Astrocyte of the spinal cord (primary cell): ENCODE measurements around the gene IL10RA.
A peak's percentile ranks its signal among the peaks of the same experiment; 100 is the strongest.

Experiments used
- DNase-seq: peaks from one replicate; pipeline ENCODE4 v3.0.0; 2011; ENCODE audit warnings: low read depth, low spot score
- H3K4me3 ChIP-seq: 2 replicates; pipeline ENCODE4 v1.5.1; 2011; ENCODE audit warnings: low read depth, mild to moderate bottlenecking, low read length, moderate library complexity
- in situ Hi-C: cut with HindIII; loops from 2 replicates; pipeline ENCODE4 v1.10.0; 2017; ENCODE audit warnings: low sequenced_read_pairs
- TF ChIP-seq, protein P1 (sequence below): IDR thresholded peaks from 2 replicates; pipeline ENCODE4 v1.5.1; 2012; ENCODE audit warnings: low read depth, mild to moderate bottlenecking, low read length, inconsistent platforms

IL10RA gene

DNA sequence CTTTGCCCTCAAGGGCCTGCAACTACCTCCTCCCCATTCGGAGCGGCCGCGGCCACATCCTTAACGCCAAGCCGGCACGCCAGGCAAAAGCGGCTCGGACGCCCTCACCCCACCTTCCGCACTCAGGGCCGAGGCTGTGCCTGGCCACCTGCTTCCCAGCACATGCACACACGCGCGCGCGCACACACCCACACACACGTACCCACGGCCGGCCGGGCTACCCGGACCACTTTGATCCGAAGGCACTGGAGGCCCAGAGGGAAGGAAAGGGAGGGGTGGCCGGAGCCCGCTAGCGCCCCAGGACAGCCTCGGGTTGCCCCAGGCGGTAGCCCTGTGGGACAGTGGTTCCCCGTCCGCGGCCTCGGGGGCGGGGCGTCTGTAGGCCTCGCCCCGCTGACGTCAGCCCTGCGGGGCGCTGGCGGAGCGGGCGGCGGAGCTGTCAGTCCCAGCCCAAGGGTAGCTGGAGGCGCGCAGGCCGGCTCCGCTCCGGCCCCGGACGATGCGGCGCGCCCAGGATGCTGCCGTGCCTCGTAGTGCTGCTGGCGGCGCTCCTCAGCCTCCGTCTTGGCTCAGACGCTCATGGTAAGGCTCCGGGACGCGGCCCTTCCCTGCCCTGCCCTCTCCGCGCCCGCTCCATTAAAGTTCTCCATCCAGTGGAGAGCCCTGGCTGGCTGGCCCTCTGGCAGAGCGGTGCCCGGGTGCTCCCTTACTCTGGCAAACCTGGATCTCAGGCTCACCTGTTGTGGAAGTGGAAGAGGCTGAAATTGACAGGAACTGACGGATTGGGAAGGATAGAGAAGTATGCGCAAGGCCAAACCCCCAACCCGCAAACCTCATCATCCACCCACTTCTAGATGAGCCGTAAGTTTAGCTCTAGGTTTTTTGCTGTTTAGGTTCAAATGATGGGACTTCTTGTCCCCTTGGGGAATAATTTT lies at the start of gene IL10RA:
Gene IL10RA (plus strand): TSS at position 442 of the 935 bp plus-strand sequence. CDS start 74 bp downstream, at position 516.
- in situ Hi-C loops: no loop called here
- TF ChIP-seq, protein P1, sequence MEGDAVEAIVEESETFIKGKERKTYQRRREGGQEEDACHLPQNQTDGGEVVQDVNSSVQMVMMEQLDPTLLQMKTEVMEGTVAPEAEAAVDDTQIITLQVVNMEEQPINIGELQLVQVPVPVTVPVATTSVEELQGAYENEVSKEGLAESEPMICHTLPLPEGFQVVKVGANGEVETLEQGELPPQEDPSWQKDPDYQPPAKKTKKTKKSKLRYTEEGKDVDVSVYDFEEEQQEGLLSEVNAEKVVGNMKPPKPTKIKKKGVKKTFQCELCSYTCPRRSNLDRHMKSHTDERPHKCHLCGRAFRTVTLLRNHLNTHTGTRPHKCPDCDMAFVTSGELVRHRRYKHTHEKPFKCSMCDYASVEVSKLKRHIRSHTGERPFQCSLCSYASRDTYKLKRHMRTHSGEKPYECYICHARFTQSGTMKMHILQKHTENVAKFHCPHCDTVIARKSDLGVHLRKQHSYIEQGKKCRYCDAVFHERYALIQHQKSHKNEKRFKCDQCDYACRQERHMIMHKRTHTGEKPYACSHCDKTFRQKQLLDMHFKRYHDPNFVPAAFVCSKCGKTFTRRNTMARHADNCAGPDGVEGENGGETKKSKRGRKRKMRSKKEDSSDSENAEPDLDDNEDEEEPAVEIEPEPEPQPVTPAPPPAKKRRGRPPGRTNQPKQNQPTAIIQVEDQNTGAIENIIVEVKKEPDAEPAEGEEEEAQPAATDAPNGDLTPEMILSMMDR: no peak
- peak within 1 kb of the TSS; percentile 31 for H3K4me3 ChIP-seq
- peak; percentile 28 for DNase-seq

DNA sequence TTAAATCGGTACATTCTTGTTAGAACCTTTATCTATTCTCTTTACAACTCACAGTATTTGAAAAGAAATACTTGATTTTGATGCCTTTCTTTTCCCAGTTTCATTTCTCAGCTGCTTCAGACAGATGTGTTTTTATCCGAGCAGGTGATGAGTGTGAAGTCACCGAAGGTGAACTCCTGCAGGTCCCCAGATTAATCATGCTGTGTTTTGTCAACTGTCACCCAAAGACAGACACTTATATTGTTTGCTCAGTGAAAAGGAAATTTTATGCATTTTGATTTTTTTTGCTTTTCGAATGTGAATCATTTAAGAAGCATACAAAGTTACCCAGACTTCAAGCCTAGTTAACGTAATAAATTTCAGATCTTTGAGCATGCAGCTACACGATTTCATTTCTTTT lies 49.2 kb upstream of the IL10RA start:
- DNase-seq: no peak
- no peak overlapping the region for H3K4me3 ChIP-seq
- in situ Hi-C loops: no loop called here
- TF ChIP-seq, protein P1: no peak

DNA sequence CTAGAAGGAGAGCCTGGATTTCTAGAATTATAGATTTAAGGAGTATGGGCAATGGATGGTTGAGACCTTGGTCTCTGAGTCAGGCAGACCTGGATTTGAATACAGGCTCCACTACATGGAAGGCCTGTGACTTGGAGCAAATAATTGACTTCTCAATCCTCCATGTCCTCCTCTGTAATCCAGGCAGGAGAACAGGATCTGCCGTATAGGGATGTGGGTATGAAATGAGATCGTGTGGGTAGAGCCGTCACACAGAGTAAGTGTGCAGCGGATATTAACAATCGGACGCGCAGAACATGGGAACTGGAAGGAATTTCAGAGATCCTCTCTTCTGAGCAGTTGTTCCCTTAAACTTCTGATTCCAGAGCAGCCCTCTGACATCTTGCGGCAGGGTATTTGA lies 45.5 kb upstream of the IL10RA start:
- H3K4me3 ChIP-seq: no peak overlapping the region
- TF ChIP-seq, protein P1: no peak
- no peak for DNase-seq
- in situ Hi-C loops: no loop called here

DNA sequence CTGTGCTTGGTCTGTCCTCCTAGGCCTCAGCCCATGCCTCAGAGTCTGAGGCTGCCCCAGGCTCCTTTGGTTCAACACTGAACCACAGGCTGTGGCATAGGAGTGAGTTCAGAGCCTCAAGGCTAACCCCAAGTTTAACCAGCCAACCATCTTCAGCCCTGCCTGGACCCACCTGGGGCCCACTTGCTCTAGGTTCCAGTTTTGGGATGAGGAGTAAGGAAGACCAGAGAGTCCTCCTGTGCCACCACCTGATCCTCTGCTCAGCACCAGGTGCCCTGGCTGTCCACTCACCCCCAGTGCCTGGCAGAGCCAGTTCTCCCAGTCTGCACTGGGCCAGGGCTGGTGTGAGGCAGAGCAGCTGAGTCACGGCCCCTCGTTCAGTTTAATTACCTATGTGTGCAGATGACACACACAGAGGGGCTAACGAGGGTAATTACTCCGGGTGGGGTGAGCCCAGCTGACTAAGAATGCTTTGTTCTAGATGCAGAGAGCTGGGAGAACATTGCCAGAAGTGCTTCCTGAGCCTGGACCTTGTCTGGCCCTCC lies 45.0 kb upstream of the IL10RA start:
- DNase-seq: no peak
- in situ Hi-C loops: no loop called here

DNA sequence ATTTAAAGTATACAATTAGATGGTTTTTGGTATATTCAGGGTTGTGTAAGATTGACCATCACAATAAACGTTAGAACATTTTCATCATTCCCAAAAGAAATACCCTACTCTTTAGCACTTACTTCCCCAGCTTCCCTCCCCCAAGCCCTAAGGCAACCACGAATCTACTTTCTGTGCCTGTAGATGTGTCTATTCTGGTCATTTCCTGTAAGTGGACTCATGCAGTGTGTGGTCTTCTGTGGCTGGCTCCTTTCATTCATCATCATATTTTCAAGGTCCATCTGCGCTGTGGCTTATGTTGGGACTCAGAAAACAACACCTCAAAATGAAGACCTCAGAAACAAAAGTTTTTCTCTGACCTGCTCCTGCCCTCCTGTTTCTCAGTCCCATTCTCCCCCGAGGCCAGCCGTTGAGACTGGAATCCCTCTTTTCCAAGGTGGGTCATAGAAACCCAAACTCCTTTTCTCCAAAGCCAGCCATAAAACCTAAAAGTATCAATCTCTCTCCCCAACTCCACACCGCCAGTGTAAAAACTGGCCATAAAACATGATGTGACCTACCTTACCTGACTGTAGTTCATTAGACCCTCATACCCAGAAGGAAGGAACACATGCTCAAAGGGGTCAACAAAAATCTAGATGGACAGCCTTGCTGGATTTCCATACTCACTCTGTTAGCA lies 44.1 kb upstream of the IL10RA start:
- no peak overlapping the region for H3K4me3 ChIP-seq
- no peak for DNase-seq
- TF ChIP-seq, protein P1: no peak
- in situ Hi-C loops: no loop called here

More for the DNA sequence above, 45.0 kb upstream of the IL10RA start:
- TF ChIP-seq, protein P1: no peak
- no peak overlapping the region for H3K4me3 ChIP-seq

DNA sequence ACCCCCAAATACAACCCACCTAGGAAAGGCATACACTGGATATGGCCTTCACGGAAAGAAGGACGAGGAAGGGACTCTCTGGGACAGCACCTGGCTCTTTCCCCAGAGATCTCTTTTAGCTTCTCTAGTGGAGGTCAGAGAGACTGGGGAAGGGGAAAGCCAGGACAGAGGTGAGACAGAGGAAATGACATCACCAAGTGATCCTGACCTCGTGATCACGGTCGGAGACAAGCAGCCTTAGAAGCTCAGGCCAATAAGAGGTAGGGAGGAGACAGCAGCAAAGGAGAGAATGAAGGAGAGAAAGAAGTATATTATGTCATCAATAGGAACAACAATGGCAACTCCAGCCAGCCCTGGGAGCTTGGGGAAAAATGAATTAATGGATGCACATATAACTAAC lies 41.6 kb upstream of the IL10RA start:
- H3K4me3 ChIP-seq: no peak overlapping the region
- in situ Hi-C loops: no loop called here
- no peak for DNase-seq
- TF ChIP-seq, protein P1: no peak
